Colon (tissue), 2 donors: ENCODE measurements around the gene PDE4B.
"Not testable (repeated sequence)": the region's sequence is repeated elsewhere in the genome, so short reads cannot be mapped to it uniquely, and the experiment has no call there.

Experiments
- FAIRE-seq: peaks from 2 replicates; lab custom pipeline; 2012; peaks lifted over from hg19 to GRCh38; lab: Jason Lieb, UNC
- donor health status: control.
- donor health status: control.

Gene PDE4B

DNA sequence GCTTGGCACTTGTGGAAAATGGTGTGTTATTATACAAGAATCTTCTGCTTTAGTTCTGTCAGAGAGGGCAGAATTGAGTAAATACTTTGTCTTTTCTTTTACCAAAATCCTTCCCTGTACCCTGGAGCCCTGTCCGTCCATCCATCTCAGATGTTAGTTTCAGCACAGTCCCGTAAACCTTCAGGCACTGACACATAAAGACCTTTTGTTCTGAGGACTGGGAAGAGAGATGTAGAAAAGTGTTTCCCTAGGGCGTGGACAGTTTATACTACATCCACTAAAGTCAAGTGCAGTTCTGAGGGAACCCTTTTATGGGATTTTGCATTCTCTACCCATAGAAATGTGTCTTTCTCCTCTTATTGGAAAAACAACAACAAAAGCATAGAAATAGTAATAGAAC lies 162.4 kb downstream of the PDE4B start:
- no peak for FAIRE-seq

DNA sequence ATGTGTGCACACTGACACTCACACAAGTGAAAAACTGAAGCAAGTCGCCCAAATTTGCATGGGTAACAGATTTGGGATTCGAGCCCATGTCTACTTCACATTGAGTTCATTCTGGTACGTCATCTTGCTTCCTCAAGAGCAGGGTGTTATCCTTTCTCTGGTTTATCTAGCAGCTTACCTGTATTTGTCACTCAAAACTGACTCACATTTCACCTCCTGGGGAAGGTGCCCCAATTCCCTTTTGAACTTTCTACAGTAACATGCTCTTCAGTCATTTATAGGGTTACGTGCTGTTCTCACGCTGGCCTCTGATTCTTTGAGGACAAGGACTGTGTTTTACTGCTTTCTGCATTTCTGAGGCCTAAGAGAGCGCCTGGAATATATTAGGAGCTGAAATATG lies 162.8 kb downstream of the PDE4B start:
- FAIRE-seq: no peak

DNA sequence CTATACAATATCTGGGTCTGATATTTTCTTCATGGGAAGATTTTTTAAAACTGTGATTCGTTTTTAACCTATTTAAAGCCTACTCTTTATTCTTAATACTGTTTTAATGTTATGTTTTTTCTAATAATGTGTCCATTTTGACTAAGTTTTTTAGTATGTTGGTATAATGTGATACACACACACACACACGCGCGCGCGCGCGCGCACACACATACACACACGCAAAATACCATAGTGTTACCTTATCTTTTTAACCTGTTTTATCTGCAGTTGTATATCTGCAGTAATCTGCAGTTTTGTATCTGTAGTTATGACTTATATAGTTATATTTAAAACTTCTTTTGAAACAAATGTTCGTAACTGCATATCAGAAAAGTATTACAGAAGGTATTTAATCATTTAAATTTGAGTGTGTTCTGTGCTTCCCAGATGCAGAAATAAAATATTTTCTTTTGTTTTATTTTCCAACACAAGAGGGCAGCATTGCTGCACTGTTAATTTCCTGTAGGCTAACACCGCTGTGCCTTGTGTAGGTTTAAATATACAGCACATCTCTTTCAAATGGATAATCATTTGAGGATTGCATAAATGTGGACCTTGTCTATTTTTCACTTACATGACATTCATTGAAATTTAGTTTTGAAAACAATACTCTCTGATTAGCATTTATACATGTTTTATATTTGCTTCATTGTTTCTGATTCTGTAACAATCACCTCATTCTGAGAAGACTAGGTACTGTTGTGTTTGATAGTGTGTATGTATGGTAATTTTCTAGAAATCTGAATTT lies 166.1 kb downstream of the PDE4B start:
- peak; percentile 91 for FAIRE-seq

DNA sequence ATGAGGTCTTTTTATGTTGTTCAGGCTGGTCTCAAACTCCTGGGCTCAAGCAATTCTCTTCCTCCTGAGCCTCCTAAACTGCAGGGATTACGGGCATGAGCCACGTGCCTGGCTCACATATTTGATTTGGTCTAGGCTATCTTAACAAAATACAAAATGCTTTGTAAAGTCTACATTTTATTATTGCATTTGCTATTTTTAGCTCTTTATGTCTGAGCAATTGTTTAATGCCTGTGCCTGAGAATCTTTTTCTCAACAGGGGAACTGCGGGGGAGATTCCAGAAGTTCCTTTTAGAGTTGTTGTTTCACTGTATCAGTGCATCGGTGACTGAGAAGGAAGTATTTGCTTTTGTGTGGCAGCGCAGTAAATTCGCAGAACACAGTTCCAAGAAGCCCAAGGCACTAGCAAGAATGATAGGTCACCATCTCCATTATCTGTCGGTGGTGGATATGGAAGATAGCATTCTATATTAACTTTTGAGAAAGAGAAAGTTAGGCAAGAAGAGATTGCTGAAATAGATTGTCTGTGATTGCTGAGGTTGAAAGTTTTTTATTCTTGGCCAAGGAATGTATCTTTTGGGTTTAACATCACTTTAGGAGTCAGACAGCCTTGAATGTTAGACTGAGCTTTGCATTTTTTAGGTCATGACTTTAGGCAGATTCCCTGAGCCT lies 167.3 kb downstream of the PDE4B start:
- FAIRE-seq: no peak

DNA sequence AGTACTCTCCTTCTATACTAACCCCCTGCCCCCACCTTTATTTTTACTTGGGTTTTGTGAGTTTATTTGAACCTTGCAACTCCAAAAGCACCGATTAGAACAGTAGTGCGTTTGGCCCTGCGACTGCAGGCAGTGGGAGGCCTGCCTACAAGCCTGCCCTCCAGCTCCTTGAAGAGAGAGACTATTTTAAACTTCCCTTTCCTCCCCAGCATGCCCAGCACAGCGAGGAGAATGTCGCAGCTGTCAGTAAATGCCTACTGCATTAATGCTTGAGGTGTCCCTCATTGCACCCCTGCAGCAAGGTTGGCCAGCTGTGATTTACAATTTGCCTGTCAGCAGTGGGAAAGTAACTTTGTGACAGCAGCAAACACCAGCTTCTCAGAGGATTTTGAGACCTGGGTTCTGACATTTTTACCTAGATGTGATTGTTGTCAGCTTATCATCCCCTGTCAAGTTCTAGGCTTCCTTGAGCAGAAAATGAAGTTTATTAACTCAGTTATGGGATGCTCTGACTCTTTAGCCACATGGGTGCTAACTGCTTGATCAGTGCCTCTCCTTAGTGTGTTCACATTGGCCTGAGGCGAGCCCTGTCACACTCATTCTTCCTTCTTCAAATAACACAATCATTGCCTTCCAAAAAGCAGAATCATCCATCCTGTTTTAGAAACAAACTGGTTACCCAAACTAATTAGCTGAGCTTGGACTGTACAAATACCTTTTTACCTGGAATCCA lies 170.6 kb downstream of the PDE4B start:
- FAIRE-seq: no peak

DNA sequence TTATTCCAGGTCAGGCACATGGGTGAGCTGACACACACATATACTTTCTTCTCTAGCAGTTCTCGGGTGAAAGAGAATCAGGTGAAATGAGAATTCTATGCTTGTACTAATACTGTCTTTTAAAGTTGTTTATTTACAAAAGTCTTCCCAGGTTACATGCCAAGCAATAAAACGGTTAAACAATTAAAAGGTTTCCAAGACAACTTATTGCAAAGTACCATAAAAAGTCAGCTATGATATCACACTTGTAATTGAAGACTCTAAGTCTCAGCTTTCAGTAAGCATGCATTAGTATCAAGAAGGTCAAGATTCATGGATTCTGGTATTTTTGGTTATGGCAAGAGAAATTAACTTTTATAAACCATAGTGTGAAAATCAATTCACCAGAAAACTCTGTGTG lies 171.4 kb downstream of the PDE4B start:
- FAIRE-seq: peak; percentile 73

DNA sequence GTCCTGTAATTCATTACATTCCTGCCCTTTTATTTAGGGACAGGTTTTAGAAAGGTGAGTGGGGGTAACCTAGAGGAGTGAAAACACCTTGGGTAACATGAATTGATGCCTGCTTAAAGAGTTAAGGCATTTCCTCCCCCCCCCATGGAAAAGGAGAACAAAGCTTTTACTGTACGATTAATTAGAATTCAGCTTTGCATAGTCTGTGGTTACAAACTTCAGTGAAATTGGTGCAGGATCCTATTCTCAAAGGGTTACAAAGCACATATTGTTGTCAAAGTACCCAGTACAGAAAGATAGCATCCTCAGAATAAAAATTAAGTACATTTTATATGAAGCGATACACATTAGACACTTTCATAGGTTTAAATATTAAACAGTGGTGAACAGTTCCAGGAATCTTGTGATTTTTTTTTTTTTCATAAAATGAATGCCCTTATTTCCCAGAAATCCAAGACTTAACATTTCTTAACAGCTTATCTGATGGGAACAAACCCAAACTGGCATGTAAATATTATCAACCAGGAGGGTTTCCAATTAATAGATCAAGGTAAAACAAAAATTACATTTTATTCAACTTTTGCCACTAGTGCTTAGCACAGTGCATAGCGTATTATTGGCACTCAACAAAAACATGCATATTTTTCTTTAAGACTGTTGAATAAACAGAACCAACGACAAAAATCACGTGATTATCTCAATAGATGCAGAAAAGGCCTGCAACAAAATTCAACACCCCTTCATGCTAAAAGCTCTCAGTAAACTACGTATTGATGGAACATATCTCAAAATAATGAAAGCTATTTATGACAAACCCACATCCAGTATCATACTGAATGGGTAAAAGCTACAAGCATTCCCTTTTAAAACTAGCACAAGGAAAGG lies 172.7 kb downstream of the PDE4B start:
- no peak for FAIRE-seq

DNA sequence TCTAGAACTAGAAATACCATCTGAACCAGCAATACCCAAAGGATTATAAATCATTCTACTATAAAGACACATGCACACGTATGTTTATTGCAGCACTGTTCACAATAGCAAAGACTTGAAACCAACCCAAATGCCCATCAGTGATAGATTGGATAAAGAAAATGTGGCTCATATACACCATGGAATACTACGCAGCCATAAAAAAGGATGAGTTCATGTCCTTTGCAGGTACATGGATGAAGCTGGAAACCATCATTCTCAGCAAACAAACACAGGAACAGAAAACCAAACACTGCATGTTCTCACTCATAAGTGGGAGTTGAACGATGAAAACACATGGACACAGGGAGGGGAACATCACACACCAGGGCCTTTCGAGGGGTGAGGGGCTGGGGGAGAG lies 174.8 kb downstream of the PDE4B start:
- FAIRE-seq: not testable (repeated sequence)

DNA sequence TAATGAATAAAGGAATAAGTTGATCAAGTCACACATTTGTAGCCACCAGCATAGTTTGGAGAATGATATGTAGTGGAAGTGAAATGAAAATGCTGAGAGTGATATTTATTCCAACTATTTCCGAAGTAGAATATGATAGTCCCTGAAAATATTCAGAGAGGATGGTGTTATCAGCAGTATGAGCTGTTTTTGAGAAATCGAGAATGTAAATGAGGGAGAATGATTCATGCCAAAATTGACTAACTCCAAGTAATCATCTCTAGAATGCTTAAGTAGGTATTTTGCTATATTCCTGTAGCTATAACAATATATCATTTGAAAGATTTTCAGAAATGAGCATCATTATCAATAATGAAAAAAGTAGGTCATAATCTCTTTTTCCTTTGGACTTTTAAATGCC lies 178.9 kb downstream of the PDE4B start:
- FAIRE-seq: no peak

DNA sequence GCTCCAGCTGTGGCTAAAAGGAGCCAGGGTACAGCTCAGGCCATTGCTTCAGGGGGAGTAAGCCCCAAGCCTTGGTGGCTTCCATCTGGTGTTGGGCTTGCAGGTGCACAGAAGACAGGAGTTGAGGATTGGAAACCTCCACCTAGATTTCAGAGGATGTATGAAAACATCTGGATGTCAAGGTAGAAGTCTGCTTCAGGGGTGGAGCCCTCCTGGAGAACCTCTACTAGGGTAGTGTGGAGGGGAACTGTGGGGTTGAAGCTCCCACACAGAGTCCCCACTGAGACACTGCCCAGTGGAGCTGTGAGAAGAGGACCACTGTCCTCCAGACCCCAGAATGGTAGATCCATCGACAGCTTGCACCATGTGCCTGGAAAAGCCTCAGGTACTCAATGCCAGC lies 183.0 kb downstream of the PDE4B start:
- no peak for FAIRE-seq

DNA sequence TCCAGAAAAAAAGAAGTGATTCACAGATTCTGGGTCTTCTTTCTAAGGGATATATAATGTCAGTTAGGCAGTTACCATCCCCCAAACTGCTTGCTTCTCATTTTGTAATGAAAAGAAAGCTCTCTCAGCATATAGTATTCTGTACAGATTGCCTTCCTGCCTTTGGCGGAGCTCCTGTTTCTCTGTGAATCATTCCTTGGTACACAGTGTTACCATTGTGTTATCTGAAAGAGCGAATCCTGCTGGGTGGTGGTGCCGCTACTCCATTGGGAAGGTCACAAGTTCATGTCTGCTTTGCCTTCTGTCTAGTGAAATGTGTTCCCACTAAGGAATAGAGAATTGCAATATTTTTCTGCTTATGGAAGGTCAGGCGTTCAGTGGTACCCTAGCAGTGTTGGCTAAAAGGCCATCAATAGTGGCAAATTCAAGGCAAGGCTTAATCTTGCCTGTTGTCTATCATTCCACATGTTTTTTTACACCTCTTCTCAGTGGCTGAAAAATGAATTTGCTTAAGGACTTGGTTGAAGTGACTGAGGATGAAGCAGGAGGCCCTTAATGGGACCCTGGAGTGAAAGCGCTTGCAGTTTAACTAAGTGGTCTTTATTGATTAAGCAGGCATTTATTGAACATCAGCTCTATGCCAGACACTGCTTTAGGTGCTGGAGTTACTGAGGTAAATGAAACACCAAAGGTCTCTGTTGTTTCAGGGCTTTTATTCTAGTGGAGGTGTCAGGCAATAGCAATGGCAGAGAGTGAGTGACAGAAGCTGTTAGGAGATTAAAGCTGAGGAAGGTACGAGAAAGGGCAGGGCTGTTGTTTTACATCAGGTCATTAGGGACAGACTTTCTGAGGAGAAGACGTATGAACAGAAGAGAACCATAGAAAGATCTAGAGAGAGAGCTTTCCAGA lies 186.7 kb downstream of the PDE4B start:
- FAIRE-seq: no peak

DNA sequence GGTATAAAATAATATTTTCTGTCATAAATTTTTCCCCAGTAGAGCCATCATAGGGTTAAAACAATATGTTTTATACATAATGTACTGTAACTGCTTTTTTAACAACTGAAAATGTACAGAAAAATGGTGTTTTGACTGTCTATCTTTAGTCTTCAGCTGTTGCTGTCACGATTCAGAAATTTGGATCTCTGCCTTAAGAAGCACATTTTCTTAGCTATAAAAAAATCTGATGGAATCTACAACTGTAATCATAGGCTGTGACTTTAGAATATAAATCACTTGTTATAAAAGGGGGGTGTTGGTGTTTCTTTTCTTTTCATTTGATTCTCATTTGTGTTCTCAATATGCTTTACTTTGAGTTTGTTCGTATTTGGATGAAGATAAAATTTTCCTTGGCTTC lies 187.5 kb downstream of the PDE4B start:
- no peak for FAIRE-seq

DNA sequence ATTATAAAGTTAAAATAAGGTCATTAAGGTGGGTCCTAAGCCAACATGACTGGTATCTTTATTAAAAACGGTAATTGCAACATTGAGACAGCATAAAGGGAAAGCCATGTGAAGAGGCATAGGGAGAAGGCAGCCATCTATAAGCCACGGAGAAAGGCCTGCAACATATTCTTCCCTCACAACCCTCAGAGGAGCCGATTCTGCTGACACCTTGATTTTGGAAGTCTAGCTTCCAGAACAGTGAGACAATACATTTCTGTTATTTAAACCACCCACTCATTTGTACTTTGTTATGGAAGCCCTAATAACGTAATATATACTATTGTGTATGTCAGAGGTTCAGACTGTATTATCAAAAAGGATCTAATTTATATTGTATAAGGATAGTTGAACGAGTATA lies 190.8 kb downstream of the PDE4B start:
- FAIRE-seq: no peak

DNA sequence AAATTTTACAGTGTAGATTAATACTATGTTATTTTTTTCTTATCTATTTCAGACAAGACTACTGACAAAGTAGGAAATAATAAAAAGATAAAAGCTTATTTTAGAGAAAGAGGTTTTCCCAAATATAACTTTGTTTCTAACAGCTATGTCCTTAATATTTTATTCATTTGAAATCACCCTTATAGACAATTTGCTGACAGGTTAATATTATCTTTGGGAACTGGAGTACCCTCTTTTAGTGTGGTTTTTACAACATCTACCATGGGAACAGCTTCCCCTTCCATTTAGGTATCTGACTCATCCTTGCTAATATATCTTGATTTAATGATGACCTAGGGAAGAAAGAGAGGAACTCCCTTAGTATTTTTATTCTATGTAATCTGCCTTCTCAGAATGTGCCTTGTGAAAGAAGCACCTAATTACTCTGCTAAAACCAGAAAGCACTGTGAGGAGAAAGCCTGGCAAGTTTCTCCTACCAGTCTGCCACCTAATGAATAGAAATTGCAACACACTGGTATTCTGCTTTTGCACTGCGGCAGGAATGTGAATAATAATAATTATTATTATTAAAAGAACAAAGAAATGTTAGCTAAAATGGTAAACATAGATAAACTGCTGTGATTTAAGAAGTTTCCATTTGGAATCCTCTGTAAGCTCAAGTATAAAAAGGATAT lies 192.8 kb downstream of the PDE4B start:
- FAIRE-seq: no peak

DNA sequence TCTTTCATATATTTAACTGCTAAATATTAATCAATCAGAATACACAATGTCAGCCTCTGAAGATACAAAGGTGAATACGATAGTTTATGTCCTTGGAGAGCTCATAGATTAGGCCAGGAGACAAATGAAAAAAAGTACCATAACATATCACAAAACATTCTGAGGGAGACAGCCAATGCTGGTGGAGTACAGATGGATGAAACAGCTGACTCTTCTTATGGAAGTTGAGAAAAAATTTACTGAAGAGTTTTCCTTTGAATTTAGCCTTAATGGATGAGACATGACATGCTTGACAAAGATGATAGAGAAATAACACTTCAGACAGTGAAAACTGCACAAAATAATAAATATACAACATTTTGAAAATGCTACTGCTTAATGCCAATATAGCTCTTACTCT lies 193.5 kb downstream of the PDE4B start:
- FAIRE-seq: no peak

DNA sequence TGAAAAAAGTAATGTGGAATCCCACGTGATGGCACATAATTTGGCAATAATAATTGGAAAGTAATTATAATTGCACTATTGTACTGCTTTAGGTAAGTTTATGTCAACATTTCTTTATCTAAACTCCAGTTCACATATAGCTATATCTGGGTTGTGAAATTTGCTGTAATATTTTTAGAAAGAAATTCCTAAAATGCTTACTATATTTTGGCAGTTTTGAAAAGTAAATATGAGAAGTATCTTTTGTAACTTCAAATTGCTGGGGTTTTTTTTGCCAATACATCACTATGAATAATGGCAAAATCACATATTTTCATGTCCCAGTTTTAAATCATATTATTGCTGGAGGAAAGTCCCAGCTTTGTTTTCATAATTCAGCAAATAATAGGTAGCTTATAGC lies 197.5 kb downstream of the PDE4B start:
- no peak for FAIRE-seq

DNA sequence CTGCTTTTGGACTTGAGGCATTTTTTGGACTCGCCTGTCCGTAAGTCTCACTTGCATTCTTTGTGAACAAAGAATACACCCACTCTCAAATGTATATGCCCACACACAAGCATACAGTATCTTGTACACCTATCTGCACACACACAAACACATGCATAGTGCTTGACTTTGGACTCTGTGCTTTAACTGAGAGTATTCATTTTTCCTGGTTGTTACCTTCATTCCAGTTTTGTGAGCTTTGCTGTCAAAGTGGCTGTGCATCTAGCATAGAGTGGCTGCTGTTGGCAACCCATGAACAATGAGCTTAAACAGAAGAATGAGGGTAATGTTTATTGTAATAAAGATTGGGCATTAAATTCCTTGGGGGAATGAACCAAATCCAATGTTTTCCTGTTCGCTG lies 199.0 kb downstream of the PDE4B start:
- FAIRE-seq: no peak

DNA sequence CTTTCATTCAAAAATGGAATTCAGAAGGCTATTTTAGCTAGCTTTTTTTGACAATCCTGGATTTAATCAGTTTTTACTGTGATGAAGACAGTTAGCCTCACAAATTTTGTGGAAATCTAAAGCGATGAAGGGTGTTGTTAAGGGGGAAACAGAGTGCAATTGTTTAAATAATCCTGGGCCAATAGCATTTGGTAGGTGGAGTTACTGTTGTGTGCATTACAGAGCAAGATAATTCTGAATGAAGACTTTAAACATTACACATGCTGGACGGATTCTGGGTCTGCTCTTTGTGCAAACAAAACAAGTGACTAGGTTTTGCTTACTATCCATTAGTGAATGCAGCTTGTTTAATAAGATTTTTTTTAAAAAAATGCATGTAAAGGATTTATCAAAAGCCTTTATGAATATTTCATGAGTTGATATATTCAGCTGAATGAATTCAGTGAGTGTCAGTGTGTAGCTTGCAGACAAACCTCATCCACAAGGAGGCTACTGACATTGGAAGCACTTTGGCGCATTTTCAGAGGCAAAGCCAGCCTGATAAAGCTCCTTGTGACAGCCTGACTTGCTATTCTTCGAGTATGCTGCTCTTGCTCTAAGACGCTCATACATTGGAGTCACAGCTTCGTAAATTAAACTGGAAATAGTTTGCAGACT lies 199.6 kb downstream of the PDE4B start:
- FAIRE-seq: no peak

DNA sequence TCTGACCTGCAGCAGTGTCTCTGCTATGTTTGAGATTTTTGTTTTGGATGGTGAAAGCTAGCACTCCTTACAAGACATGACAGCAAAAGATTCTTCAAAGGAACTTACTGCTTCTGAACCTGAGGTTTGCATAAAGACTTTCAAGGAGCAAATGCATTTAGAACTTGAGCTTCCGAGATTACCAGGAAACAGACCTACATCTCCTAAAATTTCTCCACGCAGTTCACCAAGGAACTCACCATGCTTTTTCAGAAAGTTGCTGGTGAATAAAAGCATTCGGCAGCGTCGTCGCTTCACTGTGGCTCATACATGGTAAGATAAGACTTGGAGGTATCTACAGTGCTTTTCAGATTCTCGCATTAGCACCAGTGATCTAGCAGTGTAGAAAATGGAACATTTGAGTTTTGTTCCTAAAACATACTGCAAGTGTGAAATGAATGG lies 200.2 kb downstream of the PDE4B start:
- no peak for FAIRE-seq

DNA sequence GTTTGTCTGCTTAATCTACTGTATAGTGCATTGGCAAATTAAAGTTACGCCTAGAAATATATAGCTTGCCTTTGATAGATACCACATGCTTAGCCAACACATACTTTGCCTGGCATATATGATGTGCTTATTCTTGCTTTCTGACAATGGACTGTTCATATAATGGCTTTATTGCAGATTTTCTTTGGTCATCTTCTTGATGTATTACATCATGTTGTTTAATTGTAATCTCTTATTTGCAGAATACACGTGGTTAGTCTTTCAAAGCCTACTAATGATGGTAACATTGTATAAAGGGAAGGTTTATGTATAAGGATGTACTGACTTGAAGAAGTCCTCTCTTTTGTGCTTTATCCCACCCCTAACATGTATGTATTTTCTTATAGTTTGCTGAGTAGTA lies 201.5 kb downstream of the PDE4B start:
- no peak for FAIRE-seq
